SK-N-SH (cell line): Measurements from ENCODE around the gene INO80. TPM values are rescaled to one million over a fixed set of nuclear protein-coding genes. Genes with fewer than 3 reads are reported as not detected.

Experiments
- CTCF ChIA-PET: fragments of 300-600, 350-600 bp; formaldehyde crosslinking; extraction: SDS; loops from one replicate; lab custom pipeline; 2021; lab: Yijun Ruan, JAX
- POLR2A ChIA-PET: fragments of 350-600 bp; sonication (Branson Sonifier 250); formaldehyde crosslinking; extraction: SDS; loops from one replicate; lab custom pipeline; 2020; ENCODE audit warnings: antibody characterized with exemption, inconsistent platforms; lab: Yijun Ruan, JAX
- DNase-seq: peaks from one replicate; pipeline ENCODE4 v3.0.0; 2012
- H2AFZ ChIP-seq: fragments of 200-600 bp; sonication (generic); 2 replicates; pipeline ENCODE4 v1.8.1; 2016; ENCODE audit warnings: antibody characterized with exemption, mild to moderate bottlenecking, low read depth
- H3F3A ChIP-seq: fragments of 200-600 bp; sonication (generic); replicated peaks from 2 replicates; pipeline ENCODE3; 2016; ENCODE audit warnings: antibody characterized with exemption, mild to moderate bottlenecking; ENCODE audit not compliant: insufficient read depth
- H3K27ac ChIP-seq, 2 experiments: fragments of 200-500 bp in 1 of 2; fragments of 200-600 bp in 1 of 2; sonication (Bioruptor generic) in 1 of 2; sonication (generic), shearing (Covaris generic) in 1 of 2; 2 replicates each; pipeline versions ENCODE4 v1.5.1 to v1.6.1; 2014 to 2016; ENCODE audit warnings: low read depth in 2 of 2, inconsistent platforms in 1 of 2, low read length in 1 of 2, mild to moderate bottlenecking in 1 of 2, mixed read lengths in 1 of 2
- H3K27me3 ChIP-seq: fragments of 200-600 bp; sonication (generic), shearing (Covaris generic); 2 replicates; pipeline ENCODE4 v1.6.1; 2016; ENCODE audit warnings: mixed run types; ENCODE audit not compliant: insufficient read depth
- H3K36me3 ChIP-seq, 2 experiments: fragments of 200-500 bp in 1 of 2; fragments of 200-600 bp in 1 of 2; sonication (Bioruptor generic) in 1 of 2; sonication (generic) in 1 of 2; replicated peaks in 1 of 2; 2 replicates each; pipeline versions ENCODE3 to v1.5.1; 2014 to 2016; ENCODE audit warnings: low read length in 1 of 2, mild to moderate bottlenecking in 1 of 2; ENCODE audit not compliant: insufficient read depth in 2 of 2, control insufficient read depth in 1 of 2
- H3K4me1 ChIP-seq, 2 experiments: fragments of 200-500 bp in 1 of 2; fragments of 200-600 bp in 1 of 2; sonication (Bioruptor generic) in 1 of 2; sonication (generic), shearing (Covaris generic) in 1 of 2; 2 replicates each; pipeline versions ENCODE4 v1.5.1 to v1.6.1; 2014 to 2016; ENCODE audit warnings: low read depth in 1 of 2, low read length in 1 of 2, mixed run types in 1 of 2; ENCODE audit not compliant: insufficient read depth in 2 of 2, control insufficient read depth in 1 of 2
- H3K4me2 ChIP-seq: fragments of 200-600 bp; sonication (generic), shearing (Covaris generic); 2 replicates; pipeline ENCODE4 v1.6.1; 2017; ENCODE audit warnings: mixed run types
- H3K4me3 ChIP-seq, 2 experiments: fragments of 200-500 bp in 1 of 2; fragments of 200-600 bp in 1 of 2; sonication (Bioruptor generic) in 1 of 2; sonication (generic), shearing (Covaris generic) in 1 of 2; 2 replicates each; pipeline versions ENCODE4 v1.5.1 to v1.8.1; 2014 to 2016; ENCODE audit warnings: low read depth in 2 of 2, inconsistent platforms in 1 of 2, low read length in 1 of 2, mild to moderate bottlenecking in 1 of 2, mixed read lengths in 1 of 2, moderate library complexity in 1 of 2
- H3K79me2 ChIP-seq: fragments of 200-600 bp; sonication (generic); 2 replicates; pipeline ENCODE4 v1.8.1; 2017; ENCODE audit warnings: mild to moderate bottlenecking; ENCODE audit not compliant: insufficient read depth
- H3K9ac ChIP-seq: fragments of 200-600 bp; sonication (generic); 2 replicates; pipeline ENCODE4 v1.6.1; 2017; ENCODE audit warnings: mixed run types
- H3K9me2 ChIP-seq: fragments of 200-600 bp; sonication (generic); 2 replicates; pipeline ENCODE4 v1.6.1; 2017; ENCODE audit warnings: mixed run types
- H3K9me3 ChIP-seq: fragments of 200-600 bp; sonication (generic); 2 replicates; pipeline ENCODE4 v1.6.1; 2017; ENCODE audit warnings: mixed run types, mild to moderate bottlenecking, moderate library complexity
- H4K20me1 ChIP-seq: fragments of 200-600 bp; sonication (generic); 2 replicates; pipeline ENCODE4 v1.6.1; 2017; ENCODE audit warnings: mild to moderate bottlenecking, mixed run types; ENCODE audit not compliant: insufficient read depth
- ELF1 ChIP-seq: IDR thresholded peaks from 2 replicates; pipeline ENCODE4 v1.4.0; 2012
- GABPA ChIP-seq: IDR thresholded peaks from 2 replicates; pipeline ENCODE4 v1.4.0; 2012; ENCODE audit warnings: low read depth, mild to moderate bottlenecking
- GATA2 ChIP-seq: sonication (generic); formaldehyde crosslinking; IDR thresholded peaks from 2 replicates; pipeline ENCODE4 v1.5.0; 2020; ENCODE audit warnings: mild to moderate bottlenecking, missing genetic modification reagents
- IRF3 ChIP-seq: fragments of 150-350 bp; IDR thresholded peaks from 2 replicates; pipeline ENCODE4 v1.6.1; 2016; ENCODE audit warnings: mild to moderate bottlenecking, low read depth, low read length
- MEF2A ChIP-seq: IDR thresholded peaks from 2 replicates; pipeline ENCODE4 v1.4.0; 2012; ENCODE audit warnings: low read depth, borderline replicate concordance
- MXI1 ChIP-seq: IDR thresholded peaks from 2 replicates; pipeline ENCODE4 v1.6.1; 2012; ENCODE audit warnings: mild to moderate bottlenecking, low read depth, low read length, improper control_type of control experiment
- RAD21 ChIP-seq: IDR thresholded peaks from 2 replicates; pipeline ENCODE4 v1.6.1; 2012; ENCODE audit warnings: mild to moderate bottlenecking, low read length
- TCF12 ChIP-seq: IDR thresholded peaks from 2 replicates; pipeline ENCODE4 v1.4.0; 2012
- WGBS: methylation state at CpG from one replicate; pipeline ENCODE4 v1.1.6; 2017; ENCODE audit warnings: low lambda C conversion rate; 5-methylcytosine and 5-hydroxymethylcytosine counted together
- polyA plus RNA-seq, 3 experiments: library from polyadenylated mRNA; depleted of rRNA; stranded (reverse); fragments of >200 nt; gene quantifications; 2 replicates each; pipeline ENCODE4 v1.2.3, GENCODE V29; 2012

INO80 gene
- polyA plus RNA-seq, 1 of the 3 experiments (the other 2 are of a cell fraction) = 4.6 TPM

GRCh38 chr15:40976819-40977218, 139.3 kb downstream of the INO80 start (continued):
- TF ChIP-seq IRF3 = no peak

- no peaks in the 10 kb centered on the region for H3K79me2 ChIP-seq
- no peak overlapping the region for H3K9ac ChIP-seq
- 95% methylated on average over 4 of the region's 4 CpGs for WGBS
- ChIA-PET POLR2A (interaction anchor here (1.0 kb wide), 1 partner anchor 21 kb away, joined by 3 read pairs; no protein-coding TSS in a partner anchor), CTCF (interaction anchor here (0.7 to 2.7 kb wide), 4 partner anchors 33 to 210 kb away, joined by 3 to 17 read pairs (median 3); no protein-coding TSS in a partner anchor)
- no peak for DNase-seq
- no peak overlapping the region for H3K4me3 ChIP-seq
- no peaks in the 10 kb centered on the region for H3K4me1 ChIP-seq
- TF ChIP-seq TCF12 (no peak), MXI1 (no peak)
- TF ChIP-seq, all 33 proteins: peak for 0
- Histone ChIP-seq H3K9me2 (no peaks in the 10 kb centered on the region), H4K20me1 (no peaks in the 10 kb centered on the region), H3K9me3 (no peaks in the 10 kb centered on the region), H3K27ac (no peak overlapping the region), H3F3A (peaks cover 3% of the 10 kb centered on the region), H3K36me3 (peaks cover 32 to 43% of the 10 kb centered on the region in 2 experiments), H2AFZ (no peak overlapping the region), H3K27me3 (no peaks in the 10 kb centered on the region), H3K4me2 (no peak overlapping the region)
These were observed 141.2 kb downstream of the INO80 start for GRCh38 chr15:40974879-40975278.

GRCh38 chr15:40969363-40969762, 146.7 kb downstream of the INO80 start:
- TF ChIP-seq MEF2A = no peak
- TF ChIP-seq ELF1 = no peak
- no peak for TF ChIP-seq GATA2 (CRISPR knock-in tag)
- no peak for TF ChIP-seq RAD21
- no peak for TF ChIP-seq GABPA
- Histone ChIP-seq H3K4me3 (no peak overlapping the region), H3F3A (peaks cover 7% of the 10 kb centered on the region), H3K4me1 (peaks cover 0 to 9% of the 10 kb centered on the region in 2 experiments; a peak in 1 of 4 replicates), H3K4me2 (no peak overlapping the region), H3K9me2 (no peaks in the 10 kb centered on the region), H3K27ac (no peak overlapping the region), H3K27me3 (no peaks in the 10 kb centered on the region), H3K9ac (no peak overlapping the region), H2AFZ (no peak overlapping the region), H3K36me3 (peaks cover under 1 to 3% of the 10 kb centered on the region in 2 experiments), H3K79me2 (no peaks in the 10 kb centered on the region), H4K20me1 (no peaks in the 10 kb centered on the region), H3K9me3 (no peaks in the 10 kb centered on the region)
- ChIA-PET POLR2A (no interaction called here), CTCF (interaction anchor here (0.9 to 3.3 kb wide), 3 partner anchors 27 to 64 kb away, joined by 4 to 10 read pairs (median 7); no protein-coding TSS in a partner anchor)
- 97% methylated on average over 8 of the region's 8 CpGs for WGBS
- no peak for DNase-seq
